Measurements from ENCODE around the gene RFX2. TPM values are rescaled to one million over a fixed set of nuclear protein-coding genes. Genes with fewer than 3 reads are reported as not detected.

RFX2 gene
- total and polyA plus RNA-seq, 7 experiments from 2014 or later, result 3.8 to 18.4 (median 8.2) TPM

DNA sequence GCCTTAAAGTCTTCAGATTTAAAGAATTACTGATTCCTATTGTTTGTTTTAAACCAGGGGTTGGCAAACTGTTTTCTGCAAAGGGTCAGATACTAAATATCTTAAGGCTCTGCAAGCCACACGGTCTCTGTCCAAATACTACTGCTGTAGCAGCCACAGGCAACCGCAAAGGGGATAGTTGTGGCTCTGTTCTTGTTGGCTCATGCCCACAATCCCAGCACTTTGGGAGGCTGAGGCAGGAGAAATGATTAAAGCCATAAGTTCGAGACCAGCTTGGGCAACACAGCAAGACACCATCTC is 154.7 kb downstream of the RFX2 start:
- Mint-ChIP-seq H3K36me3 (peaks cover 0 to 15% (median 3%) of the 10 kb centered on the region in 5 donors), H3K4me3 (peak overlapping the region in 1 of 10 donors; percentile 50), H3K4me1 (peaks cover 59 to 99% (median 91%) of the 10 kb centered on the region in 7 donors), H3K27ac (peak overlapping the region in 5 of 9 donors; percentile 34 to 98 (median 72)), H3K27me3 (no peaks in the 10 kb centered on the region), H3K9me3 (peaks cover 0 to 6% (median 0%) of the 10 kb centered on the region in 11 donors)
- ATAC-seq (no peak), DNase-seq (no peak)
- Histone ChIP-seq H3K9me3 (ENCODE audit: control insufficient read depth in 2 of 3, low read length in 3 of 3) (no peaks in the 10 kb centered on the region), H3K27ac (ENCODE audit: low read depth, low read length) (no peak overlapping the region), H3K27me3 (ENCODE audit: control insufficient read depth in 2 of 2, insufficient read depth in 2 of 2, low read length in 2 of 2) (no peaks in the 10 kb centered on the region), H3K36me3 (ENCODE audit: control insufficient read depth in 2 of 3, insufficient read depth in 3 of 3, low read length in 3 of 3) (no peaks in the 10 kb centered on the region), H3K4me1 (ENCODE audit: control insufficient read depth in 2 of 2, insufficient read depth in 2 of 2, low read length in 2 of 2) (peaks cover 24 to 73% of the 10 kb centered on the region in 2 donors), H3K4me3 (ENCODE audit: low read length) (no peak overlapping the region)
- intact Hi-C loops (cut with micrococcal nuclease), result no loop called here
- CTCF ChIA-PET, result interaction anchor here (1.9 kb wide), 1 partner anchor 13 kb away, joined by 9 read pairs; no protein-coding TSS in a partner anchor
- POLR2A ChIA-PET, result interaction anchor here (1.3 kb wide), 1 partner anchor 52 kb away, joined by 6 read pairs; the partner anchor contains the start of gene NDUFA11

DNA sequence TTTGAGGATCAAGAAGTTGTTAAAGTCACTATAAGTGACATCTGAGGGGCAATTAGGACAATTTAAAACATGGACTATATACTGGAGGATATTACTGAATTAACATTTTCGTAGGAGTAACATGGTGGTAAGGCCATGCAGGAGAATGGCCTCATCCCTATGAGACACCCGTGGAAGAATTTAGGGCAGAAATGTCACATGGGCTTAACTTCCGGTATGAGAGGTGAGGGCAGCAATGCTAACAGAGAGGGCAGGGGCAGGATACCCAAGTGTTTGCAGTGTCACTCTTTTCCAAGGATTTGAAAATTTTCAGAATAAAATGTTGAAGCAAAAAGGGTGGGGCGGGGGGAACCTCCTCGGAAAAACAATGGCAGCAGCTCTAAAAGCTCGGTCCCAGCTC is 156.0 kb downstream of the RFX2 start:
- DNase-seq, result no peak
- Mint-ChIP-seq H3K27ac (peak overlapping the region; percentile 45 to 97 (median 89)), H3K4me1 (peaks cover 67 to 99% (median 92%) of the 10 kb centered on the region in 7 donors), H3K27me3 (no peaks in the 10 kb centered on the region), H3K4me3 (peak overlapping the region; percentile 47 to 81 (median 74)), H3K9me3 (peaks cover 0 to 6% (median 0%) of the 10 kb centered on the region in 11 donors), H3K36me3 (peaks cover 0 to 11% (median 0%) of the 10 kb centered on the region in 5 donors)
- Histone ChIP-seq H3K9me3 (ENCODE audit: control insufficient read depth in 2 of 3, low read length in 3 of 3) (no peaks in the 10 kb centered on the region), H3K36me3 (ENCODE audit: control insufficient read depth in 2 of 3, insufficient read depth in 3 of 3, low read length in 3 of 3) (no peaks in the 10 kb centered on the region), H3K27ac (ENCODE audit: low read depth, low read length) (peak overlapping the region; percentile 55), H3K4me1 (ENCODE audit: control insufficient read depth in 2 of 2, insufficient read depth in 2 of 2, low read length in 2 of 2) (peaks cover 29 to 73% of the 10 kb centered on the region in 2 donors), H3K4me3 (ENCODE audit: low read length) (no peak overlapping the region), H3K27me3 (ENCODE audit: control insufficient read depth in 2 of 2, insufficient read depth in 2 of 2, low read length in 2 of 2) (no peaks in the 10 kb centered on the region)
- POLR2A ChIA-PET, result interaction anchor here (0.8 to 7.1 kb wide), 4 partner anchors 7 to 50 kb away, joined by 4 to 89 read pairs (median 9); partner anchors contain the start of genes NDUFA11, RANBP3 and VMAC
- intact Hi-C loops (cut with micrococcal nuclease), result no loop called here
- no peak for ATAC-seq
- CTCF ChIA-PET, result interaction anchor here (0.8 kb wide), 1 partner anchor 13 kb away, joined by 3 read pairs; no protein-coding TSS in a partner anchor

- Histone ChIP-seq H3K27ac (ENCODE audit: low read depth, low read length) (peak overlapping the region; percentile 55), H3K9me3 (ENCODE audit: control insufficient read depth in 2 of 3, low read length in 3 of 3) (no peaks in the 10 kb centered on the region), H3K4me1 (ENCODE audit: control insufficient read depth in 2 of 2, insufficient read depth in 2 of 2, low read length in 2 of 2) (peaks cover 30 to 73% of the 10 kb centered on the region in 2 donors), H3K4me3 (ENCODE audit: low read length) (peak overlapping the region; percentile 17), H3K36me3 (ENCODE audit: control insufficient read depth in 2 of 3, insufficient read depth in 3 of 3, low read length in 3 of 3) (no peaks in the 10 kb centered on the region), H3K27me3 (ENCODE audit: control insufficient read depth in 2 of 2, insufficient read depth in 2 of 2, low read length in 2 of 2) (no peaks in the 10 kb centered on the region)
- H3K4me3 Mint-ChIP-seq, result peak overlapping the region; percentile 47 to 81 (median 74)
- H3K9me3 Mint-ChIP-seq, result peaks cover 0 to 6% (median 0%) of the 10 kb centered on the region in 11 donors
- DNase-seq (peak in 8 of 9 donors; percentile 16 to 37 (median 32)), ATAC-seq (peak; percentile 45)
- H3K36me3 Mint-ChIP-seq, result peaks cover 0 to 11% (median 0%) of the 10 kb centered on the region in 5 donors
- peaks cover 67 to 99% (median 92%) of the 10 kb centered on the region in 7 donors for H3K4me1 Mint-ChIP-seq
- POLR2A ChIA-PET, result interaction anchor here (0.8 to 7.1 kb wide), 5 partner anchors 7 to 49 kb away, joined by 4 to 89 read pairs (median 13); partner anchors contain the start of genes NDUFA11, RANBP3 and VMAC
- no peaks in the 10 kb centered on the region for H3K27me3 Mint-ChIP-seq
- H3K27ac Mint-ChIP-seq, result peak overlapping the region; percentile 45 to 97 (median 89)
- intact Hi-C loops (cut with micrococcal nuclease), result loop anchor here (1.0 to 2.0 kb wide), 2 partner anchors 9 to 49 kb away; partner anchors contain the start of gene VMAC (in 1 of the 2)
- CTCF ChIA-PET, result interaction anchor here (0.8 kb wide), 1 partner anchor 14 kb away, joined by 3 read pairs; no protein-coding TSS in a partner anchor
These were observed 156.6 kb downstream of the RFX2 start for GRCh38 chr19:5953680-5954213.

- ChIA-PET POLR2A (interaction anchor here (0.6 to 7.1 kb wide), 6 partner anchors 8 to 227 kb away, joined by 3 to 89 read pairs (median 8); partner anchors contain the start of genes NDUFA11, RANBP3 and VMAC), CTCF (interaction anchor here (3.8 kb wide), 1 partner anchor 8 kb away, joined by 16 read pairs; no protein-coding TSS in a partner anchor)
- ATAC-seq (no peak), DNase-seq (no peak)
- Mint-ChIP-seq H3K4me3 (peak overlapping the region; percentile 47 to 81 (median 74)), H3K27ac (peak overlapping the region; percentile 45 to 97 (median 89)), H3K9me3 (peaks cover 0 to 6% (median 0%) of the 10 kb centered on the region in 11 donors), H3K4me1 (peaks cover 71 to 99% (median 94%) of the 10 kb centered on the region in 7 donors), H3K27me3 (no peaks in the 10 kb centered on the region), H3K36me3 (peaks cover 0 to 10% (median 0%) of the 10 kb centered on the region in 5 donors)
- H3K4me1 ChIP-seq (ENCODE audit: control insufficient read depth in 2 of 2, insufficient read depth in 2 of 2, low read length in 2 of 2), result peaks cover 31 to 73% of the 10 kb centered on the region in 2 donors
- H3K36me3 ChIP-seq (ENCODE audit: control insufficient read depth in 2 of 3, insufficient read depth in 3 of 3, low read length in 3 of 3), result no peaks in the 10 kb centered on the region
- intact Hi-C loops (cut with micrococcal nuclease), result loop anchor here (1.0 to 2.0 kb wide), 2 partner anchors 9 to 48 kb away; partner anchors contain the start of gene VMAC (in 1 of the 2)
- no peaks in the 10 kb centered on the region for H3K9me3 ChIP-seq (ENCODE audit: control insufficient read depth in 2 of 3, low read length in 3 of 3)
- no peak overlapping the region for H3K4me3 ChIP-seq (ENCODE audit: low read length)
- peak overlapping the region; percentile 55 for H3K27ac ChIP-seq (ENCODE audit: low read depth, low read length)
- H3K27me3 ChIP-seq (ENCODE audit: control insufficient read depth in 2 of 2, insufficient read depth in 2 of 2, low read length in 2 of 2), result no peaks in the 10 kb centered on the region
These were observed 157.2 kb downstream of the RFX2 start for GRCh38 chr19:5953030-5953589.

- ChIA-PET POLR2A (interaction anchor here (0.5 to 7.1 kb wide), 9 partner anchors 8 to 1393 kb away, joined by 3 to 89 read pairs (median 12); partner anchors contain the start of genes NDUFA11, RANBP3 and VMAC), CTCF (interaction anchor here (1.2 to 3.8 kb wide), 3 partner anchors 9 to 148 kb away, joined by 3 to 16 read pairs (median 3); no protein-coding TSS in a partner anchor)
- H3K27me3 Mint-ChIP-seq, result no peaks in the 10 kb centered on the region
- H3K9me3 ChIP-seq (ENCODE audit: control insufficient read depth in 2 of 3, low read length in 3 of 3), result no peaks in the 10 kb centered on the region
- no peaks in the 10 kb centered on the region for H3K27me3 ChIP-seq (ENCODE audit: control insufficient read depth in 2 of 2, insufficient read depth in 2 of 2, low read length in 2 of 2)
- no peaks in the 10 kb centered on the region for H3K36me3 ChIP-seq (ENCODE audit: control insufficient read depth in 2 of 3, insufficient read depth in 3 of 3, low read length in 3 of 3)
- peak overlapping the region; percentile 47 to 84 (median 75) for H3K4me3 Mint-ChIP-seq
- intact Hi-C loops (cut with micrococcal nuclease), result loop anchor here (1.0 to 2.0 kb wide), 2 partner anchors 10 to 48 kb away; partner anchors contain the start of gene VMAC (in 1 of the 2)
- peak overlapping the region; percentile 29 for H3K27ac ChIP-seq (ENCODE audit: low read depth, low read length)
- ATAC-seq (no peak), DNase-seq (no peak)
- peaks cover 0 to 6% (median 0%) of the 10 kb centered on the region in 11 donors for H3K9me3 Mint-ChIP-seq
- peaks cover 0 to 6% (median 0%) of the 10 kb centered on the region in 5 donors for H3K36me3 Mint-ChIP-seq
- H3K27ac Mint-ChIP-seq, result peak overlapping the region; percentile 45 to 97 (median 93)
- H3K4me1 ChIP-seq (ENCODE audit: control insufficient read depth in 2 of 2, insufficient read depth in 2 of 2, low read length in 2 of 2), result peaks cover 32 to 79% of the 10 kb centered on the region in 2 donors
- no peak overlapping the region for H3K4me3 ChIP-seq (ENCODE audit: low read length)
- H3K4me1 Mint-ChIP-seq, result peaks cover 71 to 99% (median 94%) of the 10 kb centered on the region in 7 donors
These were observed 157.9 kb downstream of the RFX2 start for GRCh38 chr19:5952193-5953029.

Measured in naive thymus-derived CD4-positive, alpha-beta T cell (primary cell).